Thymus (tissue), 11 donors: ENCODE measurements around the gene CCDC195. TPM values are rescaled to one million over a fixed set of nuclear protein-coding genes. Genes with fewer than 3 reads are reported as not detected.

Experiments
- DNase-seq, 9 donors: peaks; one replicate each; pipeline ENCODE4 v3.0.0-alpha.2; 2013; ENCODE audit warnings: low spot score in 9 of 9, low read depth in 6 of 9, missing footprints in 1 of 9
- H3K27ac ChIP-seq, 2 donors: one replicate each; pipeline ENCODE4 v1.5.1; 2013; ENCODE audit warnings: control low read depth in 1 of 2, low read depth in 1 of 2, low read length in 1 of 2, mild to moderate bottlenecking in 1 of 2, moderate library complexity in 1 of 2
- H3K27me3 ChIP-seq, 2 donors: one replicate each; pipeline ENCODE4 v1.5.1; 2013; ENCODE audit warnings: low read length in 1 of 2; ENCODE audit not compliant: control insufficient read depth in 2 of 2, insufficient read depth in 1 of 2
- H3K36me3 ChIP-seq, 2 donors: one replicate each; pipeline ENCODE4 v1.5.1; 2013; ENCODE audit warnings: low read length in 1 of 2, mild to moderate bottlenecking in 1 of 2, moderate library complexity in 1 of 2; ENCODE audit not compliant: control insufficient read depth in 2 of 2, insufficient read depth in 2 of 2
- H3K4me1 ChIP-seq, 2 donors: one replicate each; pipeline ENCODE4 v1.5.1; 2013; ENCODE audit warnings: low read length in 2 of 2; ENCODE audit not compliant: control insufficient read depth in 2 of 2, insufficient read depth in 2 of 2
- H3K4me3 ChIP-seq, 2 donors: one replicate each; pipeline ENCODE4 v1.5.1; 2013; ENCODE audit warnings: low read length in 2 of 2, control low read depth in 1 of 2, mild to moderate bottlenecking in 1 of 2
- H3K9me3 ChIP-seq, 2 donors: one replicate each; pipeline ENCODE4 v1.5.1; 2013; ENCODE audit warnings: low read length in 1 of 2, mild to moderate bottlenecking in 1 of 2; ENCODE audit not compliant: control insufficient read depth in 2 of 2, insufficient read depth in 1 of 2
- WGBS: extraction: QIAGEN DNeasy Blood & Tissue Kit; methylation state at CpG from one replicate; pipeline ENCODE4 v1.1.7; 2013; 5-methylcytosine and 5-hydroxymethylcytosine counted together
- polyA plus RNA-seq: library from polyadenylated mRNA; stranded (reverse); fragments of 200-250 nt; gene quantifications from one replicate; pipeline ENCODE4 v1.2.3, GENCODE V29; 2013
- total RNA-seq: library from RNA; stranded (reverse); fragments of 120-200 nt; gene quantifications from one replicate; pipeline ENCODE4 v1.2.4, GENCODE V29; 2013
- donor health status: healthy.

CCDC195 gene
- total and polyA plus RNA-seq, 2 donors, result 0.07 TPM; not detected in 1

DNA sequence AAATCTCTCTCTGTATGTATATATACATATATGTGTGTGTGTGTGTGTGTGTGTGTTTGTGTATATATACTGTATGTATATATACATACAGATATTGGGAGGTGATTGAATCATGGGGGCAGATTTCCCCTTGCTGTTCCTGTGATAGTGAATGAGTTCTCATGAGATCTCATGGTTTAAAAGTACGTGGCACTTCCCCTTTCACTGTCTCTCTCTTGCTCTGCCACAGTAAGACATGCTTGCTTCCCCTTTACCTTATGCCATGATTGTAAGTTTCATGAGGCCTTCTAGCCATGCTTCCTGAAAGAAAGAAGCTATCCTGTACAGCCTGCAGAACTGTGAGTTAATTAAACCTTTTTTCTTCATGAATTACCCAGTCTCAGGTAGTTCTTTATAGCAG lies 18.8 kb upstream of the CCDC195 start:
- Histone ChIP-seq H3K27me3 (no peaks in the 10 kb centered on the region), H3K4me1 (no peaks in the 10 kb centered on the region), H3K27ac (no peak overlapping the region), H3K36me3 (no peaks in the 10 kb centered on the region), H3K4me3 (no peak overlapping the region), H3K9me3 (peaks cover 0 to 9% of the 10 kb centered on the region in 2 donors)
- no peak for DNase-seq
- WGBS, result 75% methylated on average over 1 of the region's 1 CpG

DNA sequence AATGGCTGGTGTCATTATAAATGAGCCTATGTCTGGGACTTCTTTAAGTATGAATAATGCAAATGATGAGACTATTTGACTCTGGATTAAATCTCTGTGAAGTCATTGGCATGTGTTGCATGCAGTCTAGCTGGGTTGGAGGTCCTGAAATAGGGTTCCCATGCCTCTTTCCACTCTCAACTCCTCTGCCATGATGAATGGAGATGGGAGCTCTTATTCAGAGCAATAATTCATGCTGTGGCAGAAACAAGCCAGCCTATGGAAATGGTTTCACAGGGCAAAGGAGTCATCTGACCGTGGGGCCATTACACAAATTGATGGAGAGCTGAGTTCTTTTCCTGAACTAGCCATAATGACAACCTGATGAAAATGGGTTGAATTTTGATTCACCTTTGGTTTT lies 15.5 kb upstream of the CCDC195 start:
- Histone ChIP-seq H3K27me3 (no peaks in the 10 kb centered on the region), H3K36me3 (no peaks in the 10 kb centered on the region), H3K4me1 (no peaks in the 10 kb centered on the region), H3K4me3 (no peak overlapping the region), H3K9me3 (peaks cover 0 to 8% of the 10 kb centered on the region in 2 donors), H3K27ac (no peak overlapping the region)
- DNase-seq, result no peak
- WGBS, result 88% methylated on average over 1 of the region's 1 CpG

DNA sequence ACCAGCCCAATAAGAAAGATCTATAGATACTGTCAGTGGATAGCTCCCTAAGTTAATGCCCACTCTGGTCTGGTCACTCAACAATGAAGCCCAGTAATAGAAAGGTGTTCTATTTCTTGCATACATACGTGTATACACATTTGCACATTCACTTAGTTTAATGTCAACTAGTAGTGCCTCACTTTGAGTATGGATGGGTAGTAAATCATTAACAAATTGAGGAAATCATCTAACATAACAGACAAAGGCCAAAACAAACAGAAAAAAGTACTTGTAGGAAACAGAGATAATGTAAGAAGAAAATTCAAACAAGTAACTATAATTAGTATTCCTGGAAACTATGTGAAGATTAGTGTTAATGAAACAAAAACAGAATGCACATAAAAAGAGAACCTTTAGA lies 13.3 kb upstream of the CCDC195 start:
- Histone ChIP-seq H3K4me1 (no peaks in the 10 kb centered on the region), H3K27ac (no peak overlapping the region), H3K9me3 (no peaks in the 10 kb centered on the region), H3K27me3 (no peaks in the 10 kb centered on the region), H3K4me3 (no peak overlapping the region), H3K36me3 (no peaks in the 10 kb centered on the region)
- 93% methylated on average over 1 of the region's 1 CpG for WGBS
- DNase-seq, result no peak

DNA sequence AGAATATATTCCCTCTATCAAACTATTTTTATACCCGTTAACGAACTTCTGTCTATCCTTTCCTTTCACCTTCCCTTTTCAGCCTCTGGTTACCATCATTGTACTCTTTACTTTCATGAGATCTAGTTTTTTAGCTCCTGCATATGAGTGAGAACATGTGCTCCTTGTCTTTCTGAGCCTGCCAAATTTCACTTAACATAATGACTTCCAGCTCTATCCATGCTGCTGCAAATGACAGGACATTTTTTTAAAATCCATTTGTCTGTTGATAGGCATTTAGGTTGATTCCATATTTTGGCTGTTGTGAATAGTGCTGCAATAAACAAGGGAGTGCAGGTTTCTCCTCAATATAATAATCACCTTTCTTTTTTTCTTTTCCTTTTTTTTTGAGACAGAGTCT lies 8.2 kb upstream of the CCDC195 start:
- H3K36me3 ChIP-seq, result no peaks in the 10 kb centered on the region
- H3K4me3 ChIP-seq, result no peak overlapping the region
- no peaks in the 10 kb centered on the region for H3K27me3 ChIP-seq
- no peak for DNase-seq
- no peak overlapping the region for H3K27ac ChIP-seq
- H3K4me1 ChIP-seq, result no peaks in the 10 kb centered on the region
- H3K9me3 ChIP-seq, result no peaks in the 10 kb centered on the region
- 98% methylated on average over 2 of the region's 2 CpGs for WGBS

DNA sequence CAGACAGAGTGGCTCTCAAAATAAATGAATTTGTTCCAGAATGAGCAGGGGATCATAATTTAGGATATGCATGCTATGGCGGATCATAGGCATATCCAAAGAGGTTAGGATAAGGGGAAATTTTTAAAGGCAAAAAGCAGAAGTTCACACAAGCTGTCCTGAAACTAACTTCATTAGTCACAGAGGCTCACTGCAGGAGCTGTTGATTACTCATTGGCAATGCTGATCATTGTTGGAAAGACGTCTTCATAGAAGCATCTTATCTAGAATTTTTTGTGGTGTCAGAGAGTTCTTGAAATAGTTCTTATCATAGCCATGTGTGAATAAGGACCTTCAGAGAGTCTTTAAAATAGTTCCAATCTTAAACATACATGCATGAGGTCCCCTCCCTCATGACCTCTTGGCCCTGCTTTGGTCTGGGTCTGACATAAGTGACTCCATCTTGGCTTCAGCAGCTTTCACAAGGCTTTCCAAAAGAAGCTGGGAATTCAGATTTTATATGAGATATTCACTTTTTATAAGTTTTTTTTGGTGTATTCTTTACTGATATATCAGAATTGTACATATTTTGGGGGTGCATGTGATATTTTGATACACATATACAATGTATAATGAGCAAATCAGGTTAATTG lies 7.5 kb upstream of the CCDC195 start:
- WGBS, result 91% methylated on average over 2 of the region's 2 CpGs
- Histone ChIP-seq H3K36me3 (no peaks in the 10 kb centered on the region), H3K4me1 (no peaks in the 10 kb centered on the region), H3K27ac (no peak overlapping the region), H3K4me3 (no peak overlapping the region), H3K9me3 (no peaks in the 10 kb centered on the region), H3K27me3 (no peaks in the 10 kb centered on the region)
- no peak for DNase-seq

DNA sequence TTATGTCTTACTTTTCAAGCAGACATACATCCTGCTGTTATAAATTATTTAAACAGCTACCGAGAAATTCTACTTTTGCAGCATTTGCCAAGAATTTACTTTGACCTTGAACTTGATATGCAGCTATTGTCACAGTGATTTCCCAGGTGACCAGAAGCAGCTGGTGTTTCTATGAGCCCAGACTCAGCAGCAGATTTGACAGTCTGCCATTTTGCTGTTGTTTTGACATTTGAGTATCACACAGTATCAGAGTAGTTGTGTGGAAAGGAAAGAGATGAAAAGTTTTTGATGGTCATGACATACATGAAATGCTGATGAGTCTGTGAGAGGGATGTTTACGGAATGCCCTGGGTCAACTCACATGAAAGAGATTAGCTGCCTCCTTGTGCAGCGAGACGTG lies 6.6 kb upstream of the CCDC195 start:
- H3K27ac ChIP-seq, result no peak overlapping the region
- no peaks in the 10 kb centered on the region for H3K4me1 ChIP-seq
- no peaks in the 10 kb centered on the region for H3K36me3 ChIP-seq
- peak in 1 of 9 donors; percentile 6 for DNase-seq
- H3K27me3 ChIP-seq, result no peaks in the 10 kb centered on the region
- no peak overlapping the region for H3K4me3 ChIP-seq
- 94% methylated on average over 4 of the region's 4 CpGs for WGBS
- H3K9me3 ChIP-seq, result no peaks in the 10 kb centered on the region

DNA sequence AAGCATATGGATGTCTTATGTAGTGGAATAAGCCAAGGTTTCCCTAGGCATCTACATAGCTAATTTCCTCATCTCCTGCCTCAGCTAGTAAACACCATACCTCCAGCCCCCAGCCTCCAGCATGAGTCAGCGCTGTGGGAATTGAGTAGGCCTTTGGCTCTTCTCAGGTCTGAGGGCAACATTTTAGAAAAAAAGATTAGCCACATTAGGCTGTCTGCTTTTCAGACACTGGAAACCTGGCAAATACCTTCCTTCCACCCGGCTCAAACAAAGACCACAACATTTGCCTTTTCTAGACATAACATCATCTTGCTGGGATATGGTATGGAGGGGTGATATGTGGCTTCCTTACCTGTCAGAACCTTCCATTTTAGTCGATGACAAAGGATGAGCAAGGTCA lies 6.1 kb upstream of the CCDC195 start:
- H3K27me3 ChIP-seq, result no peaks in the 10 kb centered on the region
- H3K4me1 ChIP-seq, result no peaks in the 10 kb centered on the region
- no peak for DNase-seq
- no peak overlapping the region for H3K4me3 ChIP-seq
- no peaks in the 10 kb centered on the region for H3K9me3 ChIP-seq
- H3K27ac ChIP-seq, result no peak overlapping the region
- no peaks in the 10 kb centered on the region for H3K36me3 ChIP-seq
- WGBS, result 87% methylated on average over 3 of the region's 3 CpGs

DNA sequence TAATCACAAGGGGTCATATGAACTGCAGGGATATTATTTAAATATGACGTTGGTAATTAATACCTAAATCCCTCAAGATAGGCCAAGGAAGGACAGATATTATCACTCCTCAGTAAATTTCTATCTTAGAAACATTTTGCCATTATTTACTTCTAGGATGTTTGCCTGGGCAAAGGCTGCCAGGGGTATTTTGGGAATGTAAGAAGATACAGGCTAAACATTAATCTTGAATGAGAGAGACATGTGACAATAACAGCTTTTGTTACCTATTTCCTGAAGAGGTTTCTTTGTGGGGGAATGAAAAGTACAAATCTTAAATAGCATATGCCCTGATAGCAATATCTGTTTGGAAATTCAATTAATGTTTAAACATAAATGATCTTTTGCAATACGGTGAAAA lies 756 bp upstream of the CCDC195 start:
- Histone ChIP-seq H3K9me3 (no peaks in the 10 kb centered on the region), H3K4me3 (no peak overlapping the region), H3K27me3 (no peaks in the 10 kb centered on the region), H3K27ac (no peak overlapping the region), H3K36me3 (no peaks in the 10 kb centered on the region), H3K4me1 (no peaks in the 10 kb centered on the region)
- WGBS, result 99% methylated on average over 2 of the region's 2 CpGs
- DNase-seq, result no peak

DNA sequence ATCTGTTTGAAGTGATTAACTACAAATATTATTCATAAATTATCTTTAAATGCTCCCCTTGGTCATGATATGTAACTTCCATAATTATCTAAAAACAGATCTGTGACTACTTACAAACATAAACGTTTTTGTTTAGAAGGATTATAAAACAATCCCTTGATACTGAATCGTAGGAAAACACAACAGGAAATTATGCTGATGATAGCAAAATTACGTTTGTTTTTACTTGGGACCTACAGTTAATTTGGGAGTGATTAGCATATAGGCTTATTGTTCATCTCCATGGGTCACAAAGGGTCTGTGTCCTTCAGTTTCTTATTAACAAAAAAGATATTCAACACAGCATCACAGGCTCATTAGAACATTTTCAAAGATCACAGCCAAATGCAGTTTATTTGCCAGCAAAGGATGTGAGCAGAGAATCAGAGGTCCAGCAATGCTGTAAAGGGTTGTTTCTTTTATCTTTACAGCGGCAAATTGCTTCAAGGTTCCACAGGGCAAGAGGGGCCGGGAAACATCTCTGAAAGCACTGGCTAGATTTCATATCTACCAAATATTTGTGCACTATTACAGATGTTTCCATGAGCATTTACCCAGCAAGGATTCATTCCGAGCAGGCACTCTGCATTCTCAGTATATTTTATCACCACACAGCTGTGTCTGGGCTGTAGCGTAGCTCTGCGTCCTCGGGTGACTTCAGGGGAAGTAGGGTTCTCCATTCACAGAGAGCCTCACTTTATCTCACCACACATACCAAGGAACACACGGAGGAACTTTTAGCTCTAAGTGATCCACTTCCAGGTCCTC lies 4.1 kb downstream of the CCDC195 start:
- 65% methylated on average over 10 of the region's 10 CpGs for whole genome bisulfite sequencing
- no peaks in the 10 kb centered on the region for H3K27me3 ChIP-seq
- no peaks in the 10 kb centered on the region for H3K36me3 ChIP-seq
- H3K4me1 ChIP-seq, result no peaks in the 10 kb centered on the region
- H3K27ac ChIP-seq, result no peak overlapping the region
- no peak for DNase-seq
- H3K9me3 ChIP-seq, result no peaks in the 10 kb centered on the region
- H3K4me3 ChIP-seq, result no peak overlapping the region
